HL-60 (cell line): ENCODE results near the gene ANKRA2.

Source experiments
- CTCF ChIP-seq: IDR thresholded peaks from one replicate; pipeline ENCODE4 v1.5.1; 2011; ENCODE audit warnings: low read length, control low read depth, inconsistent platforms; ENCODE audit not compliant: insufficient read depth
- GABPA ChIP-seq: IDR thresholded peaks from 2 replicates; pipeline ENCODE4 v1.6.1; 2012; ENCODE audit warnings: low read depth
- POLR2AphosphoS5 ChIP-seq: IDR thresholded peaks from 2 replicates; pipeline ENCODE4 v1.6.1; 2012; ENCODE audit warnings: low read depth
- REST ChIP-seq: IDR thresholded peaks from 2 replicates; pipeline ENCODE4 v1.6.1; 2012; ENCODE audit warnings: low read depth; ENCODE audit not compliant: insufficient replicate concordance

- TF ChIP-seq POLR2AphosphoS5 (no peak), REST (no peak), CTCF (no peak), GABPA (no peak)
Observed at GRCh38 chr5:73528248-73528647, 37.2 kb downstream of the ANKRA2 start.
